Measurements from ENCODE around the gene IFIT1B. TPM values are rescaled to one million over a fixed set of nuclear protein-coding genes. Genes with fewer than 3 reads are reported as not detected.

Gene IFIT1B
- total and polyA plus RNA-seq, 4 experiments from 2014 or later = not detected

Other genes with a start within 250 kb of the IFIT1B start
- not detected for gene CH25H, start 170.7 kb upstream of the IFIT1B start, total RNA-seq
- gene CH25H, start 170.7 kb upstream of the IFIT1B start, polyA plus RNA-seq = under 1 TPM; 0.10 to 0.46 TPM
- gene LIPA, start 126.3 kb upstream of the IFIT1B start, total RNA-seq = 10 to 100 TPM; 55.5 to 60.2 TPM
- gene LIPA, start 126.3 kb upstream of the IFIT1B start, polyA plus RNA-seq = 100 to 1,000 TPM in 1 of 2 donors, 10 to 100 TPM in 1; 91.3 to 147 TPM
- 10 to 100 TPM; 10.4 to 10.7 TPM for gene IFIT2, start 76.0 kb upstream of the IFIT1B start, total RNA-seq
- 1 to 10 TPM; 3.5 to 9.2 TPM for gene IFIT2, start 76.0 kb upstream of the IFIT1B start, polyA plus RNA-seq
- 1 to 10 TPM; 3.1 to 3.3 TPM for gene IFIT3, start 50.1 kb upstream of the IFIT1B start, total RNA-seq
- gene IFIT3, start 50.1 kb upstream of the IFIT1B start, polyA plus RNA-seq = 10 to 100 TPM in 1 of 2 donors, 1 to 10 TPM in 1; 5.1 to 10.4 TPM
- 1 to 10 TPM; 5.1 to 6.3 TPM for gene IFIT1, start 14.6 kb downstream of the IFIT1B start, total RNA-seq
- gene IFIT1, start 14.6 kb downstream of the IFIT1B start, polyA plus RNA-seq = 10 to 100 TPM in 1 of 2 donors, 1 to 10 TPM in 1; 4.3 to 15.2 TPM
- gene IFIT5, start 36.5 kb downstream of the IFIT1B start, total RNA-seq = 10 to 100 TPM; 24.6 to 25.6 TPM
- gene IFIT5, start 36.5 kb downstream of the IFIT1B start, polyA plus RNA-seq = 10 to 100 TPM; 12.2 to 13.6 TPM
- not detected for gene SLC16A12, start 157.5 kb downstream of the IFIT1B start, total RNA-seq
- not detected for gene SLC16A12, start 157.5 kb downstream of the IFIT1B start, polyA plus RNA-seq